CD4-positive, alpha-beta T cell (primary cell): Measurements from ENCODE around the gene FUT7. TPM values are rescaled to one million over a fixed set of nuclear protein-coding genes. Genes with fewer than 3 reads are reported as not detected.

Source experiments
- ATAC-seq: fragments of 200-7000 bp; cut with Tn5 transposase; one replicate; pipeline ENCODE4 v1.10.0; 2022; ENCODE audit warnings: mild to moderate bottlenecking; ENCODE audit not compliant: poor library complexity
- CTCF ChIA-PET: fragments of 350-600 bp; sonication (Branson Sonifier 250); formaldehyde crosslinking; loops from one replicate; lab custom pipeline; 2021; ENCODE audit warnings: antibody characterized with exemption, inconsistent platforms; lab: Charles Lee
- POLR2A ChIA-PET: fragments of 350-600 bp; sonication (Branson Sonifier 250); formaldehyde crosslinking; loops from one replicate; lab custom pipeline; 2021; ENCODE audit warnings: antibody characterized with exemption, inconsistent platforms; lab: Charles Lee
- DNase-seq, 14 experiments: peaks; one replicate each; pipeline ENCODE4 v3.0.0-alpha.2; 2013 to 2020; ENCODE audit warnings: mixed read lengths in 2 of 14
- H3K27ac ChIP-seq, 2 donors: one replicate each; pipeline versions ENCODE4 v1.5.1 to v1.7.0; 2013; ENCODE audit warnings: low read length in 2 of 2, low read depth in 1 of 2, mild to moderate bottlenecking in 1 of 2
- H3K27me3 ChIP-seq, 2 experiments: 1 replicate in 1 of 2; 2 replicates in 1 of 2; pipeline versions ENCODE4 v1.6.1 to v1.7.0; 2013; ENCODE audit warnings: low read length in 2 of 2, control low read depth in 1 of 2, mild to moderate bottlenecking in 1 of 2, moderate library complexity in 1 of 2; ENCODE audit not compliant: insufficient read depth in 2 of 2, control insufficient read depth in 1 of 2
- H3K36me3 ChIP-seq: one replicate; pipeline ENCODE4 v1.6.1; 2013; ENCODE audit warnings: low read length, control low read depth; ENCODE audit not compliant: insufficient read depth
- H3K4me1 ChIP-seq: one replicate; pipeline ENCODE4 v1.6.1; 2013; ENCODE audit warnings: low read length, control low read depth; ENCODE audit not compliant: insufficient read depth
- H3K4me3 ChIP-seq: one replicate; pipeline ENCODE4 v1.5.1; 2013; ENCODE audit warnings: mild to moderate bottlenecking, low read length, moderate library complexity
- H3K9me3 ChIP-seq, 2 experiments: 1 replicate in 1 of 2; 2 replicates in 1 of 2; pipeline versions ENCODE4 v1.6.1 to v1.7.0; 2013; ENCODE audit warnings: low read length in 2 of 2, mild to moderate bottlenecking in 2 of 2, control low read depth in 1 of 2, moderate library complexity in 1 of 2; ENCODE audit not compliant: control insufficient read depth in 1 of 2, insufficient read depth in 1 of 2
- H3K27ac Mint-ChIP-seq: one replicate; pipeline ENCODE4 v1.8.0; 2020; ENCODE audit warnings: mixed read lengths
- H3K27me3 Mint-ChIP-seq: one replicate; pipeline ENCODE4 v1.8.0; 2021; ENCODE audit warnings: mixed read lengths
- H3K36me3 Mint-ChIP-seq: one replicate; pipeline ENCODE4 v1.8.0; 2021; ENCODE audit warnings: low read depth, mixed read lengths
- H3K4me1 Mint-ChIP-seq: one replicate; pipeline ENCODE4 v1.8.0; 2021; ENCODE audit warnings: low read depth, mixed read lengths
- H3K4me3 Mint-ChIP-seq: one replicate; pipeline ENCODE4 v1.8.0; 2020; ENCODE audit warnings: mild to moderate bottlenecking, mixed read lengths
- H3K9me3 Mint-ChIP-seq: one replicate; pipeline ENCODE4 v1.8.0; 2020; ENCODE audit warnings: mixed read lengths
- intact Hi-C, 2 experiments: fragments of 100-400 bp; cut with DNase I in 1 of 2; cut with micrococcal nuclease in 1 of 2; formaldehyde crosslinking; loops; one replicate each; pipeline versions ENCODE4 v1.15.1 to v1.9.0; 2023 to 2025; cut with DNase I, micrococcal nuclease
- total RNA-seq, 174 experiments: library from RNA in 2 of 174; stranded (reverse) in 2 of 174; gene quantifications; one replicate each; pipeline ENCODE4 v1.2.3 and lab custom pipeline; 2021 to 2026
- TF ChIP-seq, protein P1 (sequence below): fragments of 200-600 bp; IDR thresholded peaks from one replicate; pipeline ENCODE4 v1.8.0; 2022; ENCODE audit warnings: antibody characterized with exemption, mild to moderate bottlenecking

The FUT7 gene
- total RNA-seq, 2 experiments from 2014 or later = 1.7 to 1.8 TPM

DNA sequence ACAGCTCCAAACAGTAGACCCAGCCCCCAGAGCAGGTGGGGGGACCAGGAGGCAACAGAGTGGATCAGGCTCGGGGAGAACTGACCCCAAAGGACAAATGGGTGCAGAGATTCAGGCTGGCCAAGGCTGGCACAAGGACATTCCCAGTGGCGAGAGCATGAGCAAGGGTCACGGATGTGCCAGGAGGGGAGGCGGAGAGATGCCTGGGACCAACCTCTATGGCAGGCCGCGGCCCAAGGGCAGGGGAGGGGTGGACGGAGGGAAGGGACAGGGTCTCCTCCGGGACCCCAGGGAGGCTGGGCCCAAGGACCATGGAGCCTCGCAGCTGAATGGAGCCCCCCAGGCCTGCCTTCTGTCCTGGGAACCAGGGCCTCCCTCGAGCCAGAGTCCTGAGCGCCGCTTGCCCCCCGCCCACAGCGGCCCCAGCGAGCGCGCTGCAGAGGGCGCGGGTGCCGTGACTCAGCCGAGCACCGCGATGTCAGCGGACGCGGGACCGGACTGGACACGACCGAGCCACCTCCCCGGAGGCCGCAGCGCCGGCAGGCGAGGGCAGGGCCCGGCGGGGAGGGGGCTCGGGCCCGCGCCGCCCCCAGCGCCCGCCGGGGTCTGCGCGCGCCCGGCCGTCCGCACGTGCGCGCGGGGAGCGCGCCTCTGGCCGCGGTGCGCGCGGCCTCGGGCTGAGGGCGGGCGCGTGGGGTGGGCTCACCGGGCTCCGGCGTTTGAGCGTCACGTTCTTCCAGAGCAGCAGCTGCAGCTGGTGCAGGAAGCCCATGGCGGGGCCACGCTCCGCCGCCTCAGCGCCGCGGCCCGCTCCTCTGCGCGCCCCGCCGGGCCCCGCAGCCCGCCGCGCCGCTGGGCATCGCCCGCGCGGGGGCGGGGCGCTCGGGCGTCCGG lies 4.3 kb downstream of the FUT7 start, which contains the start of gene ABCA2:
Gene ABCA2, minus strand, starts transcription at position 869 of the 894 bp plus-strand sequence. Its CDS starts 97 bp downstream, at position 772.
- intact Hi-C loops = loop anchor here in 1 of 2 experiments (1.0 to 5.0 kb wide), 4 partner anchors 37 to 140 kb away; partner anchors contain the start of genes FBXW5 and TRAF2
- TF ChIP-seq, protein P1, sequence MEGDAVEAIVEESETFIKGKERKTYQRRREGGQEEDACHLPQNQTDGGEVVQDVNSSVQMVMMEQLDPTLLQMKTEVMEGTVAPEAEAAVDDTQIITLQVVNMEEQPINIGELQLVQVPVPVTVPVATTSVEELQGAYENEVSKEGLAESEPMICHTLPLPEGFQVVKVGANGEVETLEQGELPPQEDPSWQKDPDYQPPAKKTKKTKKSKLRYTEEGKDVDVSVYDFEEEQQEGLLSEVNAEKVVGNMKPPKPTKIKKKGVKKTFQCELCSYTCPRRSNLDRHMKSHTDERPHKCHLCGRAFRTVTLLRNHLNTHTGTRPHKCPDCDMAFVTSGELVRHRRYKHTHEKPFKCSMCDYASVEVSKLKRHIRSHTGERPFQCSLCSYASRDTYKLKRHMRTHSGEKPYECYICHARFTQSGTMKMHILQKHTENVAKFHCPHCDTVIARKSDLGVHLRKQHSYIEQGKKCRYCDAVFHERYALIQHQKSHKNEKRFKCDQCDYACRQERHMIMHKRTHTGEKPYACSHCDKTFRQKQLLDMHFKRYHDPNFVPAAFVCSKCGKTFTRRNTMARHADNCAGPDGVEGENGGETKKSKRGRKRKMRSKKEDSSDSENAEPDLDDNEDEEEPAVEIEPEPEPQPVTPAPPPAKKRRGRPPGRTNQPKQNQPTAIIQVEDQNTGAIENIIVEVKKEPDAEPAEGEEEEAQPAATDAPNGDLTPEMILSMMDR = no peak
- no peak for DNase-seq
- Mint-ChIP-seq H3K4me3 (peak within 1 kb of the TSS; percentile 88), H3K36me3 (no peaks in the 10 kb centered on the region), H3K4me1 (peaks cover 34% of the 10 kb centered on the region), H3K9me3 (no peaks in the 10 kb centered on the region), H3K27ac (peak within 1 kb of the TSS; percentile 55), H3K27me3 (no peaks in the 10 kb centered on the region)
- Histone ChIP-seq H3K4me3 (peak within 1 kb of the TSS; percentile 68), H3K4me1 (peaks cover 75% of the 10 kb centered on the region), H3K36me3 (no peaks in the 10 kb centered on the region), H3K9me3 (no peaks in the 10 kb centered on the region), H3K27me3 (no peaks in the 10 kb centered on the region), H3K27ac (peak within 1 kb of the TSS; percentile 7 to 34)
- ATAC-seq = no peak
- ChIA-PET CTCF (interaction anchor here (1.1 to 2.6 kb wide), 4 partner anchors 8 to 185 kb away, joined by 3 to 13 read pairs (median 8); partner anchors contain the start of gene AJM1), POLR2A (interaction anchor here (0.5 to 2.4 kb wide), 5 partner anchors 19 to 236 kb away, joined by 3 to 11 read pairs (median 3); partner anchors contain the start of genes CLIC3, PAXX and TMEM141)

DNA sequence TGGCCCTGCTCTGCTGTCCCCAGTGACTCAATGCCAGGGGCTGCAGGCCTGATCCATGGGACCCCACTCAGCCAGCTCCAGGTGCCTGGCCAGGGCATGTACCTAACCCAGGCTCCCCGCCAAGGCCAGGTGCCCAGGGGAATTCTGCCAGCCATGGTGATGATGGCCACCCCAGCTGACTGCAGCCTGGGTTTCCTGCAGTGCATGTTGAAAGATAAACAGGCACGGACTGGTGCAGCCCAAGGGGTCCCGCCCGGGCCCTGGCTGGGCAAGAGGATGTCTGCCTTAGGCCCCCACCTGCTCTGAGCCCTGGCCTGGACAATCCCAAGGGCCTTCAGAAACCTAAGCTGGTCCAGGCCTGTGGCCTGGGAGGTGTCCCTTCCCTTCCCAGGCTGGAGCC lies 5.1 kb downstream of the FUT7 start:
- TF ChIP-seq, protein P1 = no peak
- DNase-seq (no peak), ATAC-seq (no peak)
- Histone ChIP-seq H3K36me3 (no peaks in the 10 kb centered on the region), H3K4me1 (peaks cover 72% of the 10 kb centered on the region), H3K9me3 (no peaks in the 10 kb centered on the region), H3K27ac (no peak overlapping the region), H3K27me3 (no peaks in the 10 kb centered on the region), H3K4me3 (peak overlapping the region; percentile 44)
- Mint-ChIP-seq H3K27me3 (no peaks in the 10 kb centered on the region), H3K9me3 (no peaks in the 10 kb centered on the region), H3K4me3 (peak overlapping the region; percentile 88), H3K27ac (no peak overlapping the region), H3K36me3 (no peaks in the 10 kb centered on the region), H3K4me1 (peaks cover 30% of the 10 kb centered on the region)
- intact Hi-C loops = loop anchor here in 1 of 2 experiments (5.0 kb wide), 1 partner anchor 140 kb away; the partner anchor contains the start of gene TRAF2
- CTCF ChIA-PET = interaction anchor here (1.1 to 2.1 kb wide), 3 partner anchors 8 to 184 kb away, joined by 3 to 12 read pairs (median 4); partner anchors contain the start of gene AJM1
- POLR2A ChIA-PET = interaction anchor here (0.5 to 1.2 kb wide), 4 partner anchors 20 to 235 kb away, joined by 3 to 4 read pairs (median 3); partner anchors contain the start of genes CLIC3 and TMEM141

DNA sequence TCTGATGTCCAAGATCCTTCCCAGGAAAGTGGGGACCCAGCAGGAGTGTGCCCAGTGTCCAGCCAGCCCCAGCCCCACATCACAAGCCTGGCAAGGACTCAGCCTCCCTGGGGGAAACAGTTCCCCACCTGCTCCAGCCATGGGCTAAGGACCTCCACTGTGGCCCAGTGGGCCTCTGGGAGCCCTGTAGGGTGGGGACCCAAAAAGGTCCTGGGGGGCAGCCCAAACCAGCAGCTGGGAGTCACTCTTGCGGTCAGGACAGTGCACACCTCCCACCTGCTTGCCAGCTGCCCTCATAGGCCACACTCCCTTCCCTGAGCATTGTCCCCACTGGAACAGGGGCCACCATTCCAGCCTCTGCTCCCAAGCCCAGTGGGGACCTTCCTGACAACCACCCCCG lies 5.5 kb downstream of the FUT7 start:
- Histone ChIP-seq H3K4me1 (peaks cover 72% of the 10 kb centered on the region), H3K9me3 (no peaks in the 10 kb centered on the region), H3K36me3 (no peaks in the 10 kb centered on the region), H3K27me3 (no peaks in the 10 kb centered on the region), H3K27ac (no peak overlapping the region), H3K4me3 (no peak overlapping the region)
- ChIA-PET POLR2A (interaction anchor here (1.0 to 2.2 kb wide), 2 partner anchors 20 to 35 kb away, joined by 4 to 12 read pairs; partner anchors contain the start of gene PAXX), CTCF (interaction anchor here (1.1 to 2.1 kb wide), 2 partner anchors 9 to 38 kb away, joined by 3 to 12 read pairs; no protein-coding TSS in a partner anchor)
- no peaks in the 10 kb centered on the region for H3K36me3 Mint-ChIP-seq
- TF ChIP-seq, protein P1 = no peak
- DNase-seq = no peak
- H3K27me3 Mint-ChIP-seq = no peaks in the 10 kb centered on the region
- peak overlapping the region; percentile 88 for H3K4me3 Mint-ChIP-seq
- H3K9me3 Mint-ChIP-seq = no peaks in the 10 kb centered on the region
- H3K4me1 Mint-ChIP-seq = peaks cover 28% of the 10 kb centered on the region
- intact Hi-C loops = loop anchor here in 1 of 2 experiments (5.0 kb wide), 1 partner anchor 139 kb away; the partner anchor contains the start of gene TRAF2
- no peak overlapping the region for H3K27ac Mint-ChIP-seq
- no peak for ATAC-seq
